GM18498 (cell line): ENCODE data around the gene GORASP1.

Source experiments
- ATAC-seq: cut with Tn5 transposase; IDR thresholded peaks from one replicate; pipeline ENCODE4 v1.9.1; 2021; ENCODE audit warnings: mild to moderate bottlenecking, moderate library complexity; ENCODE audit not compliant: unreplicated experiment

GORASP1 gene

GRCh38 chr3:39107388-39108199 is at the start of gene GORASP1, which contains the start of gene TTC21A:
GORASP1 (minus strand) TSS chr3:39107627; CDS start chr3:39107541, 86 bp downstream.
TTC21A (plus strand) TSS chr3:39107680; CDS start chr3:39107838, 158 bp downstream.
- ATAC-seq = peak; percentile 62

- no peak for ATAC-seq
These were observed 49.0 kb upstream of the GORASP1 start for GRCh38 chr3:39156421-39156820.

- no peak for ATAC-seq
These were observed 47.0 kb upstream of the GORASP1 start for GRCh38 chr3:39154280-39155021.

- ATAC-seq = no peak
These were observed 46.5 kb upstream of the GORASP1 start for GRCh38 chr3:39153977-39154279.

- ATAC-seq = no peak
These were observed 43.6 kb upstream of the GORASP1 start for GRCh38 chr3:39150803-39151631.

GRCh38 chr3:39150148-39150802 is 42.8 kb upstream of the GORASP1 start:
- ATAC-seq = no peak

GRCh38 chr3:39149498-39150147 is 42.2 kb upstream of the GORASP1 start:
- no peak for ATAC-seq

GRCh38 chr3:39149059-39149455 is 41.6 kb upstream of the GORASP1 start:
- ATAC-seq = no peak

GRCh38 chr3:39148435-39149058 is 41.1 kb upstream of the GORASP1 start:
- ATAC-seq = no peak

GRCh38 chr3:39147711-39148434 is 40.4 kb upstream of the GORASP1 start:
- peak; percentile 36 for ATAC-seq

GRCh38 chr3:39146611-39147591 is 39.5 kb upstream of the GORASP1 start:
- ATAC-seq = peak; percentile 10

GRCh38 chr3:39146083-39146501 is 38.7 kb upstream of the GORASP1 start:
- no peak for ATAC-seq

- ATAC-seq = no peak
These were observed 37.4 kb upstream of the GORASP1 start for GRCh38 chr3:39144748-39145380.

GRCh38 chr3:39144095-39144747 is 36.8 kb upstream of the GORASP1 start:
- ATAC-seq = no peak

GRCh38 chr3:39143051-39143885 is 35.8 kb upstream of the GORASP1 start:
- no peak for ATAC-seq

GRCh38 chr3:39142067-39142466 is 34.6 kb upstream of the GORASP1 start:
- ATAC-seq = no peak
